Smooth muscle cell (in vitro differentiated cells): Measurements from ENCODE around the gene LEUTX. TPM values are rescaled to one million over a fixed set of nuclear protein-coding genes. Genes with fewer than 3 reads are reported as not detected.

Experiments used
- DNase-seq: peaks from one replicate; lab custom pipeline; 2025; ENCODE audit not compliant: unreplicated experiment; lab: John Stamatoyannopoulos, UW
- H2AFZ ChIP-seq: fragments of 200-600 bp; sonication (generic); 2 replicates; pipeline ENCODE4 v1.6.0; 2016; ENCODE audit warnings: antibody characterized with exemption, low read depth, mild to moderate bottlenecking
- H3F3A ChIP-seq: fragments of 200-600 bp; sonication (generic); 2 replicates; pipeline ENCODE4 v1.6.0; 2017; ENCODE audit warnings: antibody characterized with exemption, low read depth
- H3K27ac ChIP-seq: fragments of 200-600 bp; sonication (generic); 2 replicates; pipeline ENCODE4 v1.5.1; 2016; ENCODE audit warnings: low read depth, mild to moderate bottlenecking
- H3K27me3 ChIP-seq: fragments of 200-600 bp; sonication (generic); 2 replicates; pipeline ENCODE4 v1.6.1; 2016; ENCODE audit warnings: low read depth, mild to moderate bottlenecking
- H3K36me3 ChIP-seq: fragments of 200-600 bp; sonication (generic); 2 replicates; pipeline ENCODE4 v1.5.1; 2016; ENCODE audit warnings: low read depth
- H3K4me1 ChIP-seq: fragments of 200-600 bp; sonication (generic); 2 replicates; pipeline ENCODE4 v1.5.1; 2016; ENCODE audit warnings: low read depth
- H3K4me2 ChIP-seq: fragments of 200-600 bp; sonication (generic); 2 replicates; pipeline ENCODE4 v1.6.0; 2016; ENCODE audit warnings: mild to moderate bottlenecking
- H3K4me3 ChIP-seq: fragments of 200-600 bp; sonication (generic); 2 replicates; pipeline ENCODE4 v1.5.1; 2016; ENCODE audit warnings: mild to moderate bottlenecking
- H3K79me2 ChIP-seq: fragments of 200-600 bp; sonication (generic); 2 replicates; pipeline ENCODE4 v1.6.0; 2016; ENCODE audit warnings: low read depth, mild to moderate bottlenecking
- H3K9ac ChIP-seq: fragments of 200-600 bp; sonication (generic); 2 replicates; pipeline ENCODE4 v1.6.0; 2016; ENCODE audit warnings: low read depth
- H3K9me3 ChIP-seq: fragments of 200-600 bp; sonication (generic); replicated peaks from 2 replicates; pipeline ENCODE4 v1.5.1; 2016; ENCODE audit warnings: low read depth
- H4K20me1 ChIP-seq: fragments of 200-600 bp; sonication (generic); 2 replicates; pipeline ENCODE4 v1.6.0; 2016; ENCODE audit warnings: low read depth
- WGBS: methylation state at CpG from one replicate; pipeline ENCODE4 v1.1.7; 2016; ENCODE audit warnings: low lambda C conversion rate; 5-methylcytosine and 5-hydroxymethylcytosine counted together
- polyA plus RNA-seq: library from polyadenylated mRNA; unstranded; fragments of >200 nt; fragmentation: Nextera tagmentation; extraction: Ambion mirVana; gene quantifications from 2 replicates; pipeline ENCODE4 v1.2.1, GENCODE V29; 2016
- total RNA-seq: library from RNA; depleted of rRNA; stranded (reverse); fragments of >200 nt; gene quantifications from 2 replicates; pipeline ENCODE4 v1.2.3, GENCODE V29; 2014
- TF ChIP-seq, protein P1 (sequence below): fragments of 200-600 bp; sonication (generic); IDR thresholded peaks from 2 replicates; pipeline ENCODE4 v1.5.1; 2017; ENCODE audit warnings: borderline replicate concordance, mild to moderate bottlenecking, antibody characterized with exemption; ENCODE audit not compliant: insufficient read depth, poor library complexity, severe bottlenecking

Gene LEUTX
- total and polyA plus RNA-seq, 2 experiments from 2014 or later = not detected

DNA sequence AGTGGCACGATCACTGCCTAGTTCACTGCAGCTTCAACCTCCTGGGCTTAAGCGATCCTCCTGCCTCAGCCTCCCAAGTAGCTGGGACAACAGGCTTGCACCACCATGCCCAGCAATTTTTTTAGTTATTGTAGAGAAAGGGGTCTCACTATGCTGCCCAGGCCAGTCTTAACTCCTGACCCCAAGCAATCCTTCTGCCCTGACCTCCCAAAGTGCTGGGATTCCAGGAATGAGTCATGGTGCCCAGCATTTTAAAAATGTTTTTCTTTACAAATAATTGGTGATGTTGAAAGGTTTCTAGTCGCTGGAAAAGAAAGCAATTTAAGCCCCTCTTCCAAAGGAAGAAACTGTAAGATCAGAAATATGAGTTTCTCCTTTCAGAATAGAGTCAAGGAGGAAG lies 35.9 kb downstream of the LEUTX start:
- TF ChIP-seq, protein P1, sequence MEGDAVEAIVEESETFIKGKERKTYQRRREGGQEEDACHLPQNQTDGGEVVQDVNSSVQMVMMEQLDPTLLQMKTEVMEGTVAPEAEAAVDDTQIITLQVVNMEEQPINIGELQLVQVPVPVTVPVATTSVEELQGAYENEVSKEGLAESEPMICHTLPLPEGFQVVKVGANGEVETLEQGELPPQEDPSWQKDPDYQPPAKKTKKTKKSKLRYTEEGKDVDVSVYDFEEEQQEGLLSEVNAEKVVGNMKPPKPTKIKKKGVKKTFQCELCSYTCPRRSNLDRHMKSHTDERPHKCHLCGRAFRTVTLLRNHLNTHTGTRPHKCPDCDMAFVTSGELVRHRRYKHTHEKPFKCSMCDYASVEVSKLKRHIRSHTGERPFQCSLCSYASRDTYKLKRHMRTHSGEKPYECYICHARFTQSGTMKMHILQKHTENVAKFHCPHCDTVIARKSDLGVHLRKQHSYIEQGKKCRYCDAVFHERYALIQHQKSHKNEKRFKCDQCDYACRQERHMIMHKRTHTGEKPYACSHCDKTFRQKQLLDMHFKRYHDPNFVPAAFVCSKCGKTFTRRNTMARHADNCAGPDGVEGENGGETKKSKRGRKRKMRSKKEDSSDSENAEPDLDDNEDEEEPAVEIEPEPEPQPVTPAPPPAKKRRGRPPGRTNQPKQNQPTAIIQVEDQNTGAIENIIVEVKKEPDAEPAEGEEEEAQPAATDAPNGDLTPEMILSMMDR = no peak
- Histone ChIP-seq H3F3A (no peaks in the 10 kb centered on the region), H2AFZ (no peak overlapping the region), H3K79me2 (no peaks in the 10 kb centered on the region), H4K20me1 (no peaks in the 10 kb centered on the region), H3K9ac (no peak overlapping the region), H3K4me3 (no peak overlapping the region), H3K4me2 (no peak overlapping the region), H3K9me3 (no peaks in the 10 kb centered on the region), H3K36me3 (no peaks in the 10 kb centered on the region), H3K4me1 (no peaks in the 10 kb centered on the region), H3K27ac (no peak overlapping the region), H3K27me3 (no peaks in the 10 kb centered on the region)
- WGBS = 88% methylated on average over 3 of the region's 3 CpGs
- DNase-seq = no peak

- H3F3A ChIP-seq = no peaks in the 10 kb centered on the region
- no peaks in the 10 kb centered on the region for H4K20me1 ChIP-seq
- WGBS = 97% methylated on average over 5 of the region's 5 CpGs
- H3K9me3 ChIP-seq = no peaks in the 10 kb centered on the region
- no peak overlapping the region for H3K9ac ChIP-seq
- no peaks in the 10 kb centered on the region for H3K36me3 ChIP-seq
- no peaks in the 10 kb centered on the region for H3K27me3 ChIP-seq
- TF ChIP-seq, protein P1 = no peak
- no peak for DNase-seq
- H3K4me2 ChIP-seq = no peak overlapping the region
- no peak overlapping the region for H2AFZ ChIP-seq
- H3K27ac ChIP-seq = no peak overlapping the region
- H3K79me2 ChIP-seq = no peaks in the 10 kb centered on the region
- H3K4me3 ChIP-seq = no peak overlapping the region
- no peaks in the 10 kb centered on the region for H3K4me1 ChIP-seq
These were observed 37.8 kb downstream of the LEUTX start for GRCh38 chr19:39816287-39817048.

DNA sequence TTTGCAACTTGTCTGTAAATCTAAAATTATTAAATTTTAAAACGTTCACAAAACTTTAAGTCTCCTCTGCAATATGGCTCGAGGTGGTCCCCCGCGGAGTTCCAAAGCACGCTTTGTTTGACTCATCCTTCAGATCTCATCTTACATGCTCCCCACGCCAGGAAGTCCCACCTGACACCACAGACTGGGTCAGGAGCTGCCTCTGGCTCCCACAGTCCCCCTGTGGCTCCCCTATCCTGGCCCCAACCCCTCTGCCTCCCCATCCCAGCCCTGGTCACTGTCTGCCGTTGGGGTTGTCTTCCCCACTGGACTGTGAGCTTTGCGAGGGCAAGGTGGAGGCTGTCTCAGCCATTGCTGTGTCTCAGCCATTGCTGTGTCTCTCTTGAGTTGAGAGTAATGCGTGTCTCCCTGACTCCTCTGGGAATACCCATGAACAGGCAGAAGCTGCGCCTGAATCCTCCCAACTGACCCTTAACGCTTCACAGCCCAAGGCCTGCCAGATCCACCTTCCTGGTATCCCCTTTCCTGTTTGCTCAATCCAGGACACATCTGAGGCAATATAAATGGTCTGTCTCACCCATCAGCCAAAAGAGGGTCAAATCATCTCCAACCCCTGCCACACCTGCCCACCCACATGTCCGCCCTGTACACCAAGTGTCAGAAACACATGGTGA lies 39.4 kb downstream of the LEUTX start:
- Histone ChIP-seq H2AFZ (no peak overlapping the region), H3K9me3 (no peaks in the 10 kb centered on the region), H3F3A (no peaks in the 10 kb centered on the region), H3K4me2 (no peak overlapping the region), H4K20me1 (no peaks in the 10 kb centered on the region), H3K27me3 (no peaks in the 10 kb centered on the region), H3K4me3 (no peak overlapping the region), H3K36me3 (no peaks in the 10 kb centered on the region), H3K4me1 (no peaks in the 10 kb centered on the region), H3K9ac (no peak overlapping the region), H3K27ac (no peak overlapping the region), H3K79me2 (no peaks in the 10 kb centered on the region)
- TF ChIP-seq, protein P1 = no peak
- DNase-seq = no peak
- 96% methylated on average over 12 of the region's 12 CpGs for WGBS

DNA sequence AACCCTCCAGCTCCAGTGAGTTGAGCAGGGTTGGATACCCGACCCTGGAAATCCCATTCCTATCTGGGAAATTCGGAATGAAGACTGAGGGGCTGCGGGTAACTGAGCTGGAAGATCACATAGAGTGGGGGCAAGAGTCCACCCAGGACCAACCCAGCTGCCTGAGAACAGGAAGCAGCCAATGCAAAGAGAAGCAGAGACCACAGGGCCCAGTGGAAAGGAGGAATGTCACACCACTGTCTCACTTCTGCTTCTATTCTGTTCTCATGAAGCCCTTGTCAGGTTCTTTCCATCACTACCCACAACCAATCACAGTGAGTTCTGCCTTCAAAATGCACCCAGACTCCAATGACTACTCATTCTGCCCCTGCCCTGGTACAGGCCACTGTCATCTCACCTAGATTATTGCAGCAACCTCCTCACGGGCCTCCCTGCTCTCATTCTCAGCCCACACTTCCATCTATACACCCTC lies 40.0 kb downstream of the LEUTX start:
- no peak overlapping the region for H3K4me3 ChIP-seq
- no peak overlapping the region for H3K27ac ChIP-seq
- H3K9me3 ChIP-seq = no peaks in the 10 kb centered on the region
- no peaks in the 10 kb centered on the region for H3K36me3 ChIP-seq
- H3K27me3 ChIP-seq = no peaks in the 10 kb centered on the region
- no peaks in the 10 kb centered on the region for H3F3A ChIP-seq
- peaks cover 3% of the 10 kb centered on the region for H3K4me1 ChIP-seq
- no peaks in the 10 kb centered on the region for H3K79me2 ChIP-seq
- TF ChIP-seq, protein P1 = no peak
- H3K9ac ChIP-seq = no peak overlapping the region
- no peaks in the 10 kb centered on the region for H4K20me1 ChIP-seq
- no peak overlapping the region for H2AFZ ChIP-seq
- H3K4me2 ChIP-seq = no peak overlapping the region
- 75% methylated on average over 4 of the region's 4 CpGs for WGBS
- DNase-seq = no peak
